Activated naive CD8-positive, alpha-beta T cell treated with anti-CD3 and anti-CD28 coated beads for 36 hours (primary cell): ENCODE measurements around the gene TOLLIP. TPM values are rescaled to one million over a fixed set of nuclear protein-coding genes. Genes with fewer than 3 reads are reported as not detected.

Experiments used
- DNase-seq: peaks from one replicate; pipeline ENCODE4 v3.0.0; 2021
- H3K27ac Mint-ChIP-seq: one replicate; pipeline ENCODE4 v1.8.0; 2022; ENCODE audit warnings: mild to moderate bottlenecking, moderate library complexity, mixed read lengths
- H3K27me3 Mint-ChIP-seq: one replicate; pipeline ENCODE4 v1.8.0; 2022; ENCODE audit warnings: mild to moderate bottlenecking, mixed read lengths
- H3K36me3 Mint-ChIP-seq: one replicate; pipeline ENCODE4 v1.8.0; 2021; ENCODE audit warnings: mild to moderate bottlenecking, mixed read lengths
- H3K4me1 Mint-ChIP-seq: one replicate; pipeline ENCODE4 v1.8.0; 2021; ENCODE audit warnings: mixed read lengths
- H3K4me3 Mint-ChIP-seq: one replicate; pipeline ENCODE4 v1.8.0; 2022; ENCODE audit warnings: mild to moderate bottlenecking, moderate library complexity, mixed read lengths
- H3K9me3 Mint-ChIP-seq: one replicate; pipeline ENCODE4 v1.8.0; 2022; ENCODE audit warnings: mixed read lengths
- total RNA-seq, 2 experiments: library from RNA; stranded (reverse); gene quantifications; one replicate each; pipeline ENCODE4 v1.2.3, GENCODE V29; 2021

The TOLLIP gene
- total RNA-seq, 2 experiments from 2014 or later, result 32.8 to 36.0 TPM

DNA sequence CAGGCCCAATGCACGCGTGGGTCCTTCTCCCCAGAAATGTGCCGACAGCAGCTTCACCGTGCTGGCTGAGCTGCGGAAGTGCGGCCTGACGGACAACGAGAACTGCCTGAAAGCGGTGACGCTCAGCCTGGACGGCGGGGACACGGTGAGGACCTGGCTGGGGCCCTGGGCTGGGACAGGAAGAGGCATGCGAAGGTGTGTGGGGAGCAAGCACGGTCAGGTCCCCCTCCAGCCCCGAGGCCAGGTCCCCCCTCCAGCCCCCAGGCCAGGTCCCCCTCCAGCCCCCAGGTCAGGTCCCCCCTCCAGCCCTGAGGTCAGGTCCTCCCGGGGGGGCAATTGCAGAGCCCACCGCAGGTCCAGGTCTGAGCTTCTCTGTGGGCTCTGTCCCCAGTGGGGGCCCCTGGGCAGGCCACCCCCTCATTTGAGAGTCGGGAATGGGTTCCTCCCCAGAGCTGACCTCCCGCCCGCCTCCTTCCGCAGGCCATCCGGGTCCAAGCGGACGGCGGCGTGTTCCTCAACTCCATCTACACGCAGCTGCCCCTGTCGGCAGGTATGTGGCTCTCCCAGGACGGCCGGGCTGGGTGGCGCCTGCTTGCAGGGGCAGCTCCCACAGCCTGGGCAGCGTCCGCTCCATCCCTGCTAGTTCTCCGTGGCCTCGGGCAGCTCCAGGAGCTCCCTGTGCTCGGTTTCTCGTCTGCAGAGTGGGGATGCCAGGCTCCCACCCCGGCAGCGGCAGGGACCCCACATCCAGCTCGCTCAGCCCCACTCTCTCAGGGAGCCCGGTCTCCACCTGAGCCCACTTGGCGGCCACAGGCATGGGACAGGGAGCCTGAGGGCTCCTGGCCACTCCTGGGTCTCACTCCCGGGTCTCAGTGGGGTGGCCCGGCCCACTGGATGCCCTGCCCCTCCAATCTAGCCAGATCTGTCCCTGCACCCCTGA is 78.7 kb downstream of the TOLLIP start:
- no peak overlapping the region for H3K4me3 Mint-ChIP-seq
- no peaks in the 10 kb centered on the region for H3K36me3 Mint-ChIP-seq
- no peaks in the 10 kb centered on the region for H3K4me1 Mint-ChIP-seq
- no peak for DNase-seq
- no peaks in the 10 kb centered on the region for H3K27me3 Mint-ChIP-seq
- no peaks in the 10 kb centered on the region for H3K9me3 Mint-ChIP-seq
- H3K27ac Mint-ChIP-seq, result no peak overlapping the region

DNA sequence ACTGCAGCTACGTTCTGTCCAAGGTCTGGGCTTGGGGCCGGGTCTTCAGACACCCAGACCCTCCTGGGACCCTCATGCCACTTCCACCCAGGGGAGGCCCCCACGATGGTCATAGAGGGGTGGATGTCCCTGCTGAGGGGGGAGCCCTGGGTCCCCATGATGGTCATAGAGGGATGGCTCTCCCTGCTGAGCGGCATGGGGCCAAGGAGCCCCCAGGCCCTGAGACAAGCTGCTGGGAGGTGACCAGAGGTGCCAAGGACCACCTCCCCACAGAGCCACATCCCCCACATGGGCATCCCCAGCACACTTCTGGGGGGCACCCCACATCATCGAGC is 79.3 kb downstream of the TOLLIP start:
- H3K27me3 Mint-ChIP-seq, result no peaks in the 10 kb centered on the region
- H3K4me3 Mint-ChIP-seq, result no peak overlapping the region
- H3K9me3 Mint-ChIP-seq, result no peaks in the 10 kb centered on the region
- H3K36me3 Mint-ChIP-seq, result no peaks in the 10 kb centered on the region
- H3K27ac Mint-ChIP-seq, result no peak overlapping the region
- no peak for DNase-seq
- H3K4me1 Mint-ChIP-seq, result no peaks in the 10 kb centered on the region

DNA sequence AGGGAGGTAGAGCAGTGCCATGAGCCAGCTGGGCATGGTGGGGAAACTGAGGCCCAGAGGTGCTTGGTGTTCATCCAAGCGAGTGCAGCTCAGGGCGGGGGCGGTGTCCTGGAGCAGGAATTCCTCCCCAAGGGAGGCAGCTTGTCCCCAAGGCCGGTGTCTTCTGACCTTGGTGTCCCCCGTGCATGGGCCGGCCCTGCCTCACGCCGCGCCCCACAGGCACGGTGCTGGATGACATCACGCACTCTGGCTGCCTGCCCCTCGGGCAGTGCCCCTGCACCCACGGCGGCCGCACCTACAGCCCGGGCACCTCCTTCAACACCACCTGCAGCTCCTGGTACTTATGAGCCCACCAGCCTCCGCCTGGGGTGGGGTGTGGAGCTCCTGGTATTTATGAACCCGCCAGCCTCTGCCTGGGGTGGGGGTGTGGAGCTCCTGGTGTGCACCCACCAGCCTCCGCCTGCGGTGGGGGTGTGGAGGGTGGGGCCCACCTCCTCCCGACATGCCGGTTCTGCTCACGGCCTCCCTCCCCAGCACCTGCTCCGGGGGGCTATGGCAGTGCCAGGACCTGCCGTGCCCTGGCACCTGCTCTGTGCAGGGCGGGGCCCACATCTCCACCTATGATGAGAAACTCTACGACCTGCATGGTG is 79.8 kb downstream of the TOLLIP start:
- Mint-ChIP-seq H3K9me3 (no peaks in the 10 kb centered on the region), H3K4me1 (no peaks in the 10 kb centered on the region), H3K27me3 (no peaks in the 10 kb centered on the region), H3K4me3 (no peak overlapping the region), H3K36me3 (no peaks in the 10 kb centered on the region), H3K27ac (no peak overlapping the region)
- DNase-seq, result no peak

DNA sequence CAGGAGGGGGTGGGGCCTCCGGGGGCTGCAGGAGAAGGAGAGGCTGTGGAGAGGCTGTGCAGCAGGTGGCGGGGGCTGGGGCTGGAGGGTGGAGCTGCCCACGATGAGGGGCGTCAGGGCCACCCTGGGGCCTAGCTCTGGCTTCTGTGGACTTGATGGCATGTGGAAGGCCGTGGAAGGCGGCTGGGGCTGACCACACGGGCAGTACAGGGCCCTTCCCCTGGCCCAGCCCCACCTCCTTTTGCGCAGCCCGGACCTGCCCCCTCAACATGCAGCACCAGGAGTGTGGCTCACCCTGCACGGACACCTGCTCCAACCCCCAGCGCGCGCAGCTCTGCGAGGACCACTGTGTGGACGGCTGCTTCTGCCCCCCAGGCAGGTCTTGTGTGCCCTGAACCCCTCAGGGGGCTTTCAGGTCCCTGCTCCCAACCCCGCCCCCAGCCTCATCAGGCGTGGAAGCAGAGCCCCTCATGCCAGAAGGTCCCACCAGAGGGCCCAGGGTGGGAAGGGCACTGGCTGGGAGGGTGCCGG is 80.4 kb downstream of the TOLLIP start:
- no peaks in the 10 kb centered on the region for H3K36me3 Mint-ChIP-seq
- no peak overlapping the region for H3K27ac Mint-ChIP-seq
- no peaks in the 10 kb centered on the region for H3K9me3 Mint-ChIP-seq
- no peaks in the 10 kb centered on the region for H3K27me3 Mint-ChIP-seq
- no peak for DNase-seq
- H3K4me1 Mint-ChIP-seq, result no peaks in the 10 kb centered on the region
- H3K4me3 Mint-ChIP-seq, result no peak overlapping the region

DNA sequence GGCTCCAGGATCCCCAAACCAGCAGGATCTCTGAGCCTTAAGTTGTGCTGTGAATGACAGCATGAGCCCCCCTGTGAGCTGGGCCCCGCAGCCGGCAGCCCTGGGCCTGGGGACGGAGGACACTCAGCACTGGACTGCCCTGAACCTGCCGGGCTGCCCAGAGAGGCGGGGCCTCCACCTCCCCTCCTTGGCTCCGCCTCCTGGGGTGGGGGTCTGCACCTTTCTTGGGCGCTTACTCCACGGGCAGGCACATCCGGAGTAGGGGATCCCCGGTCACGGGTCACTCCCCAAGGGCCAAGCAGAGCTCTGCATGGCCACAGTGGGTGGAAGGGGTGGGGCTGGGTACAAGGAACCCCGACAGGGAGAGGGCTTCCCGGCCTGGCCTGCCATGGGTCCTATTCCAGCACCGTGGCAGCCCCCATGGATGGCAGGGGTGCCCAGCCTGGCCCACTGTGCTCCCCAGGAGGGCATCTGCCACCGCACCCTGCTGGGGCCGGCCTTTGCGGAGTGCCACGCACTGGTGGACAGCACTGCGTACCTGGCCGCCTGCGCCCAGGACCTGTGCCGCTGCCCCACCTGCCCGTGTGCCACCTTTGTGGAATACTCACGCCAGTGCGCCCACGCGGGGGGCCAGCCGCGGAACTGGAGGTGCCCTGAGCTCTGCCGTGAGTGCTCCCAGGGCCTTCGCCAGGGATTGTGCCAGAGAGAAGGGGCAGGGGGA is 81.2 kb downstream of the TOLLIP start:
- Mint-ChIP-seq H3K9me3 (no peaks in the 10 kb centered on the region), H3K27me3 (no peaks in the 10 kb centered on the region), H3K4me3 (no peak overlapping the region), H3K27ac (no peak overlapping the region), H3K4me1 (no peaks in the 10 kb centered on the region), H3K36me3 (no peaks in the 10 kb centered on the region)
- DNase-seq, result no peak

DNA sequence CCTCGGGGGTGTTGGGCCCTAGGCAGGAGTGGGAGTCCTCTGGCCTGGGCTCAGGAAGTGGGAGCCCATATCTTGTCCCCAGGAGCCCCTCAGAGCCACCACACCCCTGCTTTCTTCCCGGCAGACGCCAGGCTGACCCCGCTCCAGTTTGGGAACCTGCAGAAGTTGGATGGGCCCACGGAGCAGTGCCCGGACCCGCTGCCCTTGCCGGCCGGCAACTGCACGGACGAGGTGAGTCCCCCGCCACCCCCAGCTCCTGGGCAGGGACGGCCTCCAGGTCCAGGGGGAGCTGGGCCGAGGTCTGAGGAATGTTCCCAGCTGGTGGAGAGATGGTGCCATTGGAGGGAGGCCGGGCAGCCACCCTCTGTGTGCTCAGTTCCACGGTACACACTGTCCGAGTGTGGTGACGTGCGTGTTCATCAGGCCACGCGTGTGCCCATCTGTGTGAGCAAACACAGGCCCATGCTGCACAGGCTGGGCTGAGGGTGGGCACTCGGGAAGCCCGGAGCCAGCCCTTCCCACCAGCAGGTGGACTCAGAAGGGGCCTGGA is 81.8 kb downstream of the TOLLIP start:
- no peak overlapping the region for H3K27ac Mint-ChIP-seq
- no peak overlapping the region for H3K4me3 Mint-ChIP-seq
- no peaks in the 10 kb centered on the region for H3K9me3 Mint-ChIP-seq
- no peak for DNase-seq
- H3K4me1 Mint-ChIP-seq, result no peaks in the 10 kb centered on the region
- no peaks in the 10 kb centered on the region for H3K36me3 Mint-ChIP-seq
- no peaks in the 10 kb centered on the region for H3K27me3 Mint-ChIP-seq

DNA sequence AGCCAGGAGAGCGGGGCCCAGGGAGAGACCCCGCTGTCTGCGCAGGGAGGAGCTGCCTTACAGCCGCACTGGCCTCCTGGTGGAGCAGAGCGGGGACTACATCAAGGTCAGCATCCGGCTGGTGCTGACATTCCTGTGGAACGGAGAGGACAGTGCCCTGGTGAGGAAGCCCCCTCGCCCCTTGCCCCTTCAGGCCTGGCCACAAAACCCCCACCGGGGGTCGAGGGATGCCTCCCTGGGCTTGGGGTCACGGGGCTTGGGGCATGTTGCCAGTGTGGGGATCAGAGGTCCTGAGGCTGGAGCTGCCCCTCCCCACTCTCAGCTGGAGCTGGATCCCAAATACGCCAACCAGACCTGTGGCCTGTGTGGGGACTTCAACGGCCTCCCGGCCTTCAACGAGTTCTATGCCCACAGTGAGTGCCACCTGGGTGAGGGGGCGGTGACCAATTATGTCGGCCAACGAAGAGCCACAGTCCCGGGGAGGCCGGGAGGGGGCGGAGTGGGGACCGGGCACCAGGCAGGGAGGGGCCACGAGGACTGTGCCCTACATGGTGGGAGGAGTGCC is 82.4 kb downstream of the TOLLIP start:
- no peak overlapping the region for H3K27ac Mint-ChIP-seq
- no peaks in the 10 kb centered on the region for H3K4me1 Mint-ChIP-seq
- DNase-seq, result no peak
- H3K27me3 Mint-ChIP-seq, result no peaks in the 10 kb centered on the region
- no peaks in the 10 kb centered on the region for H3K9me3 Mint-ChIP-seq
- no peak overlapping the region for H3K4me3 Mint-ChIP-seq
- no peaks in the 10 kb centered on the region for H3K36me3 Mint-ChIP-seq

DNA sequence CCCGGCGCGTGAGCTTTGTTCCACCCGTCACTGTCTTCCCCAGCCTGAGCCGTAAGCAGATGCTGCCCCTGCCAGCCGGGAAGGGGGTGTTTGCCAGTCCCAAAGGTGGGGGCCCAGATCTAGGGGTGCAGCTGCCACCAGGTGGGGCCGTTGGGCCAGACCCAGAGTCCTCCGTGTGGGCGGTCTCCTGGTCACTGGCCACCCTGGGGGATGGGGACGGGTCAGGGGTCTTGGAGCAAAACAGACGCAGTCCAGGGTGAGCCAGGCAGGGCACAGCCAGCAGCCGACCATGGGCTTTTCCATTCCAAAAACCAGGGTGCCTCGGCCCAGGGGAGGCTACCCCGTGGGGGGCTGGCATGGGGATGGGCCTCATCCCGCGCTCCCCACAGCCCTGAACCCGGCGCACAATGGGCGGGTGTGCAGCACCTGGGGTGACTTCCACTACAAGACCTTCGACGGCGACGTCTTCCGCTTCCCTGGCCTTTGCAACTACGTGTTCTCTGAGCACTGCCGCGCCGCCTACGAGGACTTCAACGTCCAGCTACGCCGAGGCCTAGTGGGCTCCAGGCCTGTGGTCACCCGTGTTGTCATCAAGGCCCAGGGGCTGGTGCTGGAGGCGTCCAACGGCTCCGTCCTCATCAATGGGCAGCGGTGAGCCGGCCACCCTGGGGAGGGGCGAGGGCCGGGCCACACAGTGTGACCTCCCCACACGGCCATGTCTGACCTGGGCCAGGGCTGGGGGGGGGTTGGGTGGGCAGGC is 83.0 kb downstream of the TOLLIP start:
- Mint-ChIP-seq H3K9me3 (no peaks in the 10 kb centered on the region), H3K27me3 (peaks cover 5% of the 10 kb centered on the region), H3K27ac (no peak overlapping the region), H3K36me3 (no peaks in the 10 kb centered on the region), H3K4me3 (no peak overlapping the region), H3K4me1 (no peaks in the 10 kb centered on the region)
- no peak for DNase-seq

DNA sequence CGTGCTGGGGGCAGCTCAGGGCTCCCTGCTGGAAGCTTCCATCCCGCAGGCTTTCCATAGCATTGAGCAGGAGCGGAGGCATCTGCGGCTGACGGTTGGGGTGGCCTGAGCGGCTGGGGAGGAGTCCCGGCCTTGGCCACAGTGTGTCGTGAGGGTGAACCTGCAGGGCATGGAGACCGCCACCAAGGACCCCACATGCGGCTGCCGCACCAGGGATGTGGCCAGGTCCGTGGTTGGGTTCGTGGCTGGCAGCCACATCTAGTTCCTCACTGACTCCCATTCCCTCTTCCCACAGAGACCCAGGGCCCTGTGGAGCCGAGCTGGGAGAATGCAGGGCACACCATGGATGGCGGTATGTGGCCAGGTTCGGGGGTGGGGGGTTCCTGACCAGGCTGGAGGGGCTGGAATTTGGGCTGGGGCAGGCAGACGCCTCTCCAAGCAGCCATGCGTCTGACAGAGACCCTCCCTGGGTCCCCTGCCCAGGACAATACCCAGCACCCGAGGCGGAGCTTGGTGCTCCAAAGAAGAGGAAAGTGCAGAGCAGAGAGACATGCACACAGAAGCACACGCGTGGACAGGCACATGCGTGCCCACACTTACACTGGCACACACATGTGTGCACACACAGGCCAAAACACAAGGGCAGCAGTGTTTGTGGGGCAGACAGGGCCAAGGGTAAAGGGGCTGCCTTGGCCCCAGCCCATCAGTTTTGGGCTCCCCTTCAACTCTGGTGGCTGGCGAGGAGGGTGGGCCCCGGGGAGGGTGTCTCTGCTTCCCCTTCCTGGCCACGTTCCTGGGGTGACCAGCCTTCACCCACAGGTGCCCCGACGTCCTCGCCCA is 83.8 kb downstream of the TOLLIP start:
- H3K4me3 Mint-ChIP-seq, result no peak overlapping the region
- no peaks in the 10 kb centered on the region for H3K4me1 Mint-ChIP-seq
- H3K9me3 Mint-ChIP-seq, result no peaks in the 10 kb centered on the region
- H3K36me3 Mint-ChIP-seq, result no peaks in the 10 kb centered on the region
- no peak overlapping the region for H3K27ac Mint-ChIP-seq
- no peak for DNase-seq
- H3K27me3 Mint-ChIP-seq, result peaks cover 8% of the 10 kb centered on the region

DNA sequence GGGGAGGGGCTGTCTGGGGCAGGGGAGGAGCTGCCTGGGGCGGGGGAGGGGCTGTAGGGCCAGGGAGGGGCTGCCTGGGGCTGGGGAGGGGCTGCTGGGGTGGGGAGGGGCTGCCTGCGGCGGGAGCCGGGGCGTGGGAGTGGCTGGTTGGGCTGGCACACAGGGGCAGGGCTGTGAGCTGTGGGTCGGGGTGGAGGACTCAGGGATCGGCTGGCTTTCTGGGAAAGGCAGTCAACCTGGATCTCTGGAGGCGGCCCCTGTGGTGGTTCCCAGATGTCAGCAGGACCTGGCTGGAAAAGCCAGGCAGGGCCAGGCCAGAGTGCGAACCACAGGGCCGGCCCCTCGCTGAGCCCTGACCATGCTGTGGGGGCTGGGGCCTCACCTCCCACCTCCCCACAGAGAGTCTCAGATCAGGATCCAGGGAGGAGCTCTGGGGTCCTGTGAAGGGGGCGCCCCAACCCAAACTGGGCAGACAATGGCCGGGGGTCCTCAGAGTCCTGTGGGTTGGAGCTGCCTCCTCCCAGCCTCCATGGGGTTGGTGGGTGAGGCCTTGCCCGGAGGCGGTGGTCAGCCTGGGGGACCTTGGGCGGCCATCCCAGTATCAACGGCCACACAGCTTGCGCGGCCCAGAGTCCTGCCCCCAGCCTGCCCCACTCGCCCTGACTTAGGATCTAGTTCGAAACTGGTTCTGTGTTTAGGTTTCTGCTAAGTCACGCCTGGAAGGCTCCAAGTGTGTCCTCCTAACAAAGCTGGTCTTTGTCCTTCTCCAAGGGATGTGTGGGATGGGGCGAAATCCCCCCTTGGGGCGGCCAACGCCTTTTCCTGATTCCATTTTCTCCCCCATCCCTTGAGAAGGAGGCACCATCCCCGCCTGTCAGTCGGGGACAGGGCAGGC is 84.7 kb downstream of the TOLLIP start:
- no peak overlapping the region for H3K4me3 Mint-ChIP-seq
- H3K4me1 Mint-ChIP-seq, result no peaks in the 10 kb centered on the region
- no peak overlapping the region for H3K27ac Mint-ChIP-seq
- H3K36me3 Mint-ChIP-seq, result no peaks in the 10 kb centered on the region
- no peak for DNase-seq
- H3K9me3 Mint-ChIP-seq, result no peaks in the 10 kb centered on the region
- H3K27me3 Mint-ChIP-seq, result peaks cover 8% of the 10 kb centered on the region
